ENCODE data around the gene SPATA2. TPM values are rescaled to one million over a fixed set of nuclear protein-coding genes. Genes with fewer than 3 reads are reported as not detected.
"Not testable (repeated sequence)": the region's sequence is repeated elsewhere in the genome, so short reads cannot be mapped to it uniquely, and the experiment has no call there.

SPATA2 gene
- total RNA-seq, 2 donors from 2014 or later, result 19.9 to 22.0 TPM

- intact Hi-C loops (cut with DNase I, micrococcal nuclease), result no loop called here
- ATAC-seq, result no peak
These were observed 45.1 kb downstream of the SPATA2 start for GRCh38 chr20:49870261-49870660.

GRCh38 chr20:49868964-49869363, 46.4 kb downstream of the SPATA2 start:
- ATAC-seq (no peak), DNase-seq (no peak)
- intact Hi-C loops (cut with DNase I, micrococcal nuclease), result no loop called here

More at GRCh38 chr20:49870261-49870660, 45.1 kb downstream of the SPATA2 start:
- no peak for DNase-seq

- no peak for DNase-seq
- intact Hi-C loops (cut with DNase I, micrococcal nuclease), result no loop called here
- ATAC-seq, result peak; percentile 30
These were observed 46.8 kb downstream of the SPATA2 start for GRCh38 chr20:49868538-49868937.

GRCh38 chr20:49867453-49868215, 47.7 kb downstream of the SPATA2 start:
- intact Hi-C loops (cut with DNase I, micrococcal nuclease), result no loop called here
- ATAC-seq (no peak), DNase-seq (no peak)

- intact Hi-C loops (cut with DNase I, micrococcal nuclease), result no loop called here
- no peak for DNase-seq
- ATAC-seq, result no peak
These were observed 49.3 kb downstream of the SPATA2 start for GRCh38 chr20:49866051-49866450.

- intact Hi-C loops (cut with DNase I, micrococcal nuclease), result no loop called here
- DNase-seq, result no peak
- no peak for ATAC-seq
These were observed 49.8 kb downstream of the SPATA2 start for GRCh38 chr20:49865559-49865958.

GRCh38 chr20:49863666-49864065, 51.7 kb downstream of the SPATA2 start:
- no peak for DNase-seq
- ATAC-seq, result no peak

GRCh38 chr20:49862607-49863200, 52.6 kb downstream of the SPATA2 start:
- intact Hi-C loops (cut with DNase I, micrococcal nuclease), result no loop called here
- ATAC-seq (no peak), DNase-seq (no peak)

More at GRCh38 chr20:49863666-49864065, 51.7 kb downstream of the SPATA2 start:
- intact Hi-C loops (cut with DNase I, micrococcal nuclease), result no loop called here

GRCh38 chr20:49861232-49861631, 54.1 kb downstream of the SPATA2 start:
- not testable (repeated sequence) for ATAC-seq, DNase-seq

GRCh38 chr20:49859807-49860206, 55.5 kb downstream of the SPATA2 start:
- intact Hi-C loops (cut with DNase I, micrococcal nuclease), result loop anchor here in 1 of 2 donors (10.0 kb wide), 1 partner anchor 245 kb away; no protein-coding TSS in a partner anchor
- no peak for ATAC-seq
- no peak for DNase-seq

More at GRCh38 chr20:49861232-49861631, 54.1 kb downstream of the SPATA2 start:
- intact Hi-C loops (cut with DNase I, micrococcal nuclease), result not testable (repeated sequence)

GRCh38 chr20:49859011-49859410, 56.3 kb downstream of the SPATA2 start:
- intact Hi-C loops (cut with DNase I, micrococcal nuclease), result loop anchor here in 1 of 2 donors (10.0 kb wide), 1 partner anchor 244 kb away; no protein-coding TSS in a partner anchor
- no peak for DNase-seq
- no peak for ATAC-seq

GRCh38 chr20:49858076-49858585, 57.2 kb downstream of the SPATA2 start:
- intact Hi-C loops (cut with DNase I, micrococcal nuclease), result loop anchor here in 1 of 2 donors (10.0 kb wide), 1 partner anchor 243 kb away; no protein-coding TSS in a partner anchor
- ATAC-seq (no peak), DNase-seq (no peak)

- DNase-seq (no peak), ATAC-seq (no peak)
- intact Hi-C loops (cut with DNase I, micrococcal nuclease), result loop anchor here in 1 of 2 donors (10.0 kb wide), 1 partner anchor 242 kb away; no protein-coding TSS in a partner anchor
These were observed 58.4 kb downstream of the SPATA2 start for GRCh38 chr20:49856904-49857303.

- no peak for ATAC-seq
- intact Hi-C loops (cut with DNase I, micrococcal nuclease), result loop anchor here in 1 of 2 donors (10.0 kb wide), 1 partner anchor 240 kb away; no protein-coding TSS in a partner anchor
- DNase-seq, result no peak
These were observed 61.0 kb downstream of the SPATA2 start for GRCh38 chr20:49854190-49854875.

- intact Hi-C loops (cut with DNase I, micrococcal nuclease), result loop anchor here in 1 of 2 donors (10.0 kb wide), 1 partner anchor 239 kb away; no protein-coding TSS in a partner anchor
- no peak for DNase-seq
- no peak for ATAC-seq
These were observed 61.7 kb downstream of the SPATA2 start for GRCh38 chr20:49853640-49854039.
